ENCODE measurements around the gene SNAP47.

SNAP47 gene

GRCh38 chr1:227779685-227780084 is 44.5 kb downstream of the SNAP47 start:
- no peak for TF ChIP-seq CTCF (IDR thresholded peaks at IDR 0.05; ENCODE audit: insufficient read depth, missing control alignments)
- no peak for FAIRE-seq

GRCh38 chr1:227780101-227781044 is 45.1 kb downstream of the SNAP47 start:
- FAIRE-seq (no peak), DNase-seq (ENCODE audit: insufficient read length, low spot score) (no peak)
- TF ChIP-seq CTCF (IDR thresholded peaks at IDR 0.05; ENCODE audit: insufficient read depth, missing control alignments) = no peak

More at GRCh38 chr1:227779685-227780084, 44.5 kb downstream of the SNAP47 start:
- DNase-seq (ENCODE audit: insufficient read length, low spot score) = no peak

GRCh38 chr1:227781314-227781930 is 46.2 kb downstream of the SNAP47 start:
- DNase-seq (ENCODE audit: insufficient read length, low spot score) = no peak
- TF ChIP-seq CTCF (IDR thresholded peaks at IDR 0.05; ENCODE audit: insufficient read depth, missing control alignments) = no peak
- no peak for FAIRE-seq

- DNase-seq (ENCODE audit: insufficient read length, low spot score) (no peak), FAIRE-seq (no peak)
These were observed 47.0 kb downstream of the SNAP47 start for GRCh38 chr1:227782226-227782625.

GRCh38 chr1:227785094-227785804 is 50.0 kb downstream of the SNAP47 start:
- TF ChIP-seq CTCF (IDR thresholded peaks at IDR 0.05; ENCODE audit: insufficient read depth, missing control alignments) = no peak
- DNase-seq (ENCODE audit: insufficient read length, low spot score) (no peak), FAIRE-seq (no peak)

More at GRCh38 chr1:227782226-227782625, 47.0 kb downstream of the SNAP47 start:
- TF ChIP-seq CTCF (IDR thresholded peaks at IDR 0.05; ENCODE audit: insufficient read depth, missing control alignments) = no peak

GRCh38 chr1:227785805-227786671 is 50.8 kb downstream of the SNAP47 start:
- no peak for TF ChIP-seq CTCF (IDR thresholded peaks at IDR 0.05; ENCODE audit: insufficient read depth, missing control alignments)
- DNase-seq (ENCODE audit: insufficient read length, low spot score) (no peak), FAIRE-seq (no peak)
